Stimulated activated effector memory CD8-positive, alpha-beta T cell treated with anti-CD3 and anti-CD28 coated beads, Interleukin-12 subunit alpha, Interleukin-12 subunit beta, amount 100 ng/mL, for 72 hours (primary cell): ENCODE measurements around the gene RTN4R.
"Not testable (repeated sequence)": the region's sequence is repeated elsewhere in the genome, so short reads cannot be mapped to it uniquely, and the experiment has no call there.

Source experiments
- ATAC-seq: fragments of 150-1000 bp; cut with Tn5 transposase; 2 replicates; pipeline ENCODE4 v1.10.0; 2021
- DNase-seq, 2 donors: peaks; one replicate each; pipeline ENCODE4 v3.0.0; 2021 to 2022; ENCODE audit warnings: low spot score in 2 of 2
- H3K27ac Mint-ChIP-seq: one replicate; pipeline ENCODE4 v1.8.0; 2022; ENCODE audit warnings: mild to moderate bottlenecking, mixed read lengths
- H3K36me3 Mint-ChIP-seq: one replicate; pipeline ENCODE4 v1.8.0; 2022; ENCODE audit warnings: mild to moderate bottlenecking, mixed read lengths
- H3K4me1 Mint-ChIP-seq: one replicate; pipeline ENCODE4 v1.8.0; 2022; ENCODE audit warnings: mixed read lengths
- H3K4me3 Mint-ChIP-seq: one replicate; pipeline ENCODE4 v1.8.0; 2022; ENCODE audit warnings: mild to moderate bottlenecking, mixed read lengths
- H3K9me3 Mint-ChIP-seq: one replicate; pipeline ENCODE4 v1.8.0; 2022; ENCODE audit warnings: mixed read lengths

The RTN4R gene

GRCh38 chr22:20268279-20269012, at the start of gene RTN4R:
RTN4R (minus strand) TSS chr22:20268318; CDS start chr22:20268092, 226 bp downstream.
- peak within 1 kb of the TSS; percentile 60 for H3K4me3 Mint-ChIP-seq
- ATAC-seq, result peak; percentile 85
- no peaks in the 10 kb centered on the region for H3K9me3 Mint-ChIP-seq
- H3K36me3 Mint-ChIP-seq, result no peaks in the 10 kb centered on the region
- peak; percentile 58 to 74 for DNase-seq
- H3K27ac Mint-ChIP-seq, result no peak within 1 kb of the TSS
- peaks cover 10% of the 10 kb centered on the region for H3K4me1 Mint-ChIP-seq

GRCh38 chr22:20317402-20318042, 49.4 kb upstream of the RTN4R start:
- not testable (repeated sequence) for ATAC-seq, H3K36me3 Mint-ChIP-seq, H3K27ac Mint-ChIP-seq, H3K9me3 Mint-ChIP-seq
- DNase-seq, result peak; percentile 20 to 63
- Mint-ChIP-seq H3K4me3 (peak overlapping the region; percentile 93), H3K4me1 (peaks cover 36% of the 10 kb centered on the region)

- Mint-ChIP-seq H3K9me3 (no peaks in the 10 kb centered on the region), H3K36me3 (peaks cover 6% of the 10 kb centered on the region), H3K4me1 (peaks cover 31% of the 10 kb centered on the region), H3K27ac (no peak overlapping the region), H3K4me3 (no peak overlapping the region)
- DNase-seq, result peak in 1 of 2 donors; percentile 0
- no peak for ATAC-seq
Observed at GRCh38 chr22:20316844-20317401, 48.8 kb upstream of the RTN4R start.

GRCh38 chr22:20316217-20316843, 48.2 kb upstream of the RTN4R start:
- Mint-ChIP-seq H3K27ac (no peak overlapping the region), H3K4me3 (no peak overlapping the region), H3K36me3 (peaks cover 6% of the 10 kb centered on the region), H3K4me1 (peaks cover 25% of the 10 kb centered on the region), H3K9me3 (no peaks in the 10 kb centered on the region)
- DNase-seq (peak; percentile 1 to 49), ATAC-seq (no peak)

GRCh38 chr22:20315337-20316216, 47.5 kb upstream of the RTN4R start:
- DNase-seq, result peak; percentile 1 to 46
- H3K4me3 Mint-ChIP-seq, result no peak overlapping the region
- ATAC-seq, result no peak
- H3K9me3 Mint-ChIP-seq, result no peaks in the 10 kb centered on the region
- no peak overlapping the region for H3K27ac Mint-ChIP-seq
- H3K36me3 Mint-ChIP-seq, result peaks cover 6% of the 10 kb centered on the region
- peaks cover 20% of the 10 kb centered on the region for H3K4me1 Mint-ChIP-seq

- peak; percentile 1 to 42 for DNase-seq
- not testable (repeated sequence) for H3K4me3 Mint-ChIP-seq, H3K36me3 Mint-ChIP-seq, H3K27ac Mint-ChIP-seq, ATAC-seq, H3K9me3 Mint-ChIP-seq
- peaks cover 17% of the 10 kb centered on the region for H3K4me1 Mint-ChIP-seq
Observed at GRCh38 chr22:20314741-20315336, 46.7 kb upstream of the RTN4R start.

- peak in 1 of 2 donors; percentile 17 for DNase-seq
- not testable (repeated sequence) for H3K36me3 Mint-ChIP-seq, H3K4me3 Mint-ChIP-seq, H3K27ac Mint-ChIP-seq, ATAC-seq, H3K9me3 Mint-ChIP-seq
- H3K4me1 Mint-ChIP-seq, result peaks cover 17% of the 10 kb centered on the region
Observed at GRCh38 chr22:20314206-20314605, 46.1 kb upstream of the RTN4R start.

GRCh38 chr22:20313306-20314077, 45.4 kb upstream of the RTN4R start:
- peaks cover 16% of the 10 kb centered on the region for H3K4me1 Mint-ChIP-seq
- peak in 1 of 2 donors; percentile 48 for DNase-seq
- H3K4me3 Mint-ChIP-seq, H3K27ac Mint-ChIP-seq, H3K36me3 Mint-ChIP-seq, ATAC-seq, H3K9me3 Mint-ChIP-seq: not testable (repeated sequence)

GRCh38 chr22:20312396-20313191, 44.5 kb upstream of the RTN4R start:
- no peaks in the 10 kb centered on the region for H3K36me3 Mint-ChIP-seq
- H3K27ac Mint-ChIP-seq, result no peak overlapping the region
- peaks cover 7% of the 10 kb centered on the region for H3K4me1 Mint-ChIP-seq
- H3K9me3 Mint-ChIP-seq, result no peaks in the 10 kb centered on the region
- no peak for ATAC-seq
- no peak for DNase-seq
- no peak overlapping the region for H3K4me3 Mint-ChIP-seq

GRCh38 chr22:20311249-20312062, 43.3 kb upstream of the RTN4R start:
- not testable (repeated sequence) for H3K9me3 Mint-ChIP-seq, ATAC-seq, H3K36me3 Mint-ChIP-seq, H3K27ac Mint-ChIP-seq, H3K4me3 Mint-ChIP-seq, DNase-seq, H3K4me1 Mint-ChIP-seq

GRCh38 chr22:20310773-20311172, 42.7 kb upstream of the RTN4R start:
- not testable (repeated sequence) for H3K4me3 Mint-ChIP-seq, H3K36me3 Mint-ChIP-seq, ATAC-seq, H3K9me3 Mint-ChIP-seq, H3K27ac Mint-ChIP-seq, H3K4me1 Mint-ChIP-seq, DNase-seq

GRCh38 chr22:20310180-20310579, 42.1 kb upstream of the RTN4R start:
- H3K36me3 Mint-ChIP-seq, H3K4me1 Mint-ChIP-seq, H3K4me3 Mint-ChIP-seq, DNase-seq, ATAC-seq, H3K27ac Mint-ChIP-seq, H3K9me3 Mint-ChIP-seq: not testable (repeated sequence)
